Retinal pigment epithelial cell (primary cell): ENCODE measurements around the gene EXOSC2.

Experiments used
- DNase-seq: peaks from one replicate; pipeline ENCODE4 v3.0.0-alpha.2; 2010; ENCODE audit warnings: low read depth
- H3K4me3 ChIP-seq: 2 replicates; pipeline ENCODE4 v1.5.1; 2011; ENCODE audit warnings: mild to moderate bottlenecking, low read length, control low read depth, moderate library complexity
- CTCF ChIP-seq: conservative IDR thresholded peaks from 2 replicates; pipeline ENCODE4 v1.5.1; 2011; ENCODE audit warnings: low read depth, low read length, control low read depth, inconsistent platforms

Gene EXOSC2

GRCh38 chr9:130663977-130664250 is 29.7 kb upstream of the EXOSC2 start:
- no peak overlapping the region for H3K4me3 ChIP-seq
- DNase-seq, result no peak
- TF ChIP-seq CTCF, result no peak

GRCh38 chr9:130664251-130665028 is 29.1 kb upstream of the EXOSC2 start, which contains the start of gene PRDM12:
Gene PRDM12, plus strand, starts transcription at chr9:130664594. Its CDS starts 60 bp downstream, at chr9:130664654.
- no peak for TF ChIP-seq CTCF
- H3K4me3 ChIP-seq, result no peak within 1 kb of the TSS
- no peak for DNase-seq

GRCh38 chr9:130665029-130665430 is 28.6 kb upstream of the EXOSC2 start:
- no peak for TF ChIP-seq CTCF
- H3K4me3 ChIP-seq, result no peak overlapping the region

GRCh38 chr9:130665431-130666392 is 27.9 kb upstream of the EXOSC2 start:
- no peak overlapping the region for H3K4me3 ChIP-seq
- no peak for TF ChIP-seq CTCF
- no peak for DNase-seq

More at GRCh38 chr9:130665029-130665430, 28.6 kb upstream of the EXOSC2 start:
- no peak for DNase-seq

- DNase-seq, result no peak
- H3K4me3 ChIP-seq, result no peak overlapping the region
- no peak for TF ChIP-seq CTCF
Observed at GRCh38 chr9:130666393-130667119, 27.0 kb upstream of the EXOSC2 start.

GRCh38 chr9:130667120-130667435 is 26.5 kb upstream of the EXOSC2 start:
- no peak overlapping the region for H3K4me3 ChIP-seq
- no peak for DNase-seq
- TF ChIP-seq CTCF, result no peak
